Measurements from ENCODE around the gene DNLZ. TPM values are rescaled to one million over a fixed set of nuclear protein-coding genes. Genes with fewer than 3 reads are reported as not detected.

Gene DNLZ
- total and polyA plus RNA-seq, 10 of the 15 experiments (the other 5 are each of a cell fraction or from before 2014, with no cell fraction given) = 0.66 to 29.7 (median 14.7) TPM; not detected in 1

DNA sequence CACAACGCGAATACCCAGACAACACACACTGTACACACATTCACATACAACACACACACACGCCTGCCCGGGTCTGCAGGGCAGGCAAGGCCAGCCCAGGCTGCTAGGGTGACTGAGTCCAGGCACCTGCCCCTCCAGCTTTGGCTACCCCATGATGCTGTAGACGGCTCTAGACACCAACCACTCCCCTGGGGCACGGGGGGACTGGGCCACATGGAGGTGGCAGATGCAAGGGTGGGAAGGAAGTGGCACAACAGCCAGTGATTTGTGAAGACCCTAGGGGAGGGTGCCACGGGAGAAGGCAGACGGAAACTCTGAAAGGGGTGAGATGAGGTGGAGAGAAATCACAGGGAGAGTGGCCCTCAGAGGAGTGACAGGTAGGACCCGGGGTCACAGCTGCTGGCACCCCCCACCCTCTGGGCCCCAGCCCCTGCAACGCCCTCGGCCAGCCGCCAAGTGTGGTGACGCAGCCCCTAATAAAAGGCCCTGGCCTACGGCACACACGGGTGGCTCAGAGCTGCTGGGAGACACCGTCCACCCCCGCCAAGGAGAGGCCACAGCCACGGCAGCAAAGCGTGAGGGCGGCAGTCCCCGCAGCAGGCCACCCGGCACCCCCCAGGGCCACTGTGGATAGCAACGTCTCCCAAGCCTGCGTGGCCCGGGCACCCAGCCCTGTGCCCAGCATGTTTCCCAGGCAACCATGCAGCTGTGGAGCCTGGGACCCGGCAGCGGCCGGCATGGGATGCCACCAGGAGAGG, 53.1 kb downstream of the DNLZ start:
- Histone ChIP-seq H3K9ac (ENCODE audit: control insufficient read depth, insufficient read depth, low read length) (no peak overlapping the region), H3K4me2 (ENCODE audit: control insufficient read depth, insufficient read depth) (no peak overlapping the region), H3K36me3 (ENCODE audit: control insufficient read depth in 2 of 2, insufficient read depth in 2 of 2, low read length in 1 of 2) (no peaks in the 10 kb centered on the region), H3K27ac (ENCODE audit: control insufficient read depth, insufficient read depth) (no peak overlapping the region), H3K27me3 (replicated peaks in 1 of 2; ENCODE audit: control insufficient read depth in 2 of 2, insufficient read depth in 2 of 2, low read length in 1 of 2) (no peaks in the 10 kb centered on the region; a peak in 1 of 4 replicates), H3K79me2 (ENCODE audit: control insufficient read depth, insufficient read depth, low read length) (no peaks in the 10 kb centered on the region), H4K20me1 (ENCODE audit: control insufficient read depth, insufficient read depth) (no peaks in the 10 kb centered on the region), H3K4me1 (ENCODE audit: control insufficient read depth, insufficient read depth, low read length) (peaks cover 3% of the 10 kb centered on the region), H2AFZ (ENCODE audit: control insufficient read depth, low read depth, low read length) (no peak overlapping the region), H3K4me3 (no peak overlapping the region), H3K9me3 (replicated peaks; ENCODE audit: control insufficient read depth, insufficient read depth, low read length) (peaks cover 3% of the 10 kb centered on the region; the same call in 2 of the 3 replicates)
- FAIRE-seq (no peak), ATAC-seq (no peak), DNase-seq (ENCODE audit: low read depth, low spot score) (no peak)
- in situ Hi-C loops (cut with MboI) (no loop called here), intact Hi-C loops (cut with micrococcal nuclease; ENCODE audit: unreplicated experiment) (no loop called here)
- 23% methylated on average over 25 of the region's 28 CpGs for WGBS (ENCODE audit: insufficient coverage, insufficient replicate concordance, low lambda C conversion rate, missing lambda C conversion rate)
- SMC1A ChIA-PET (ENCODE audit: uncharacterized antibody, unreplicated experiment) = no interaction called here
- CTCF ChIA-PET = no interaction called here
- no TSS peak for BruUV-seq (replicated peaks)
- POLR2A ChIA-PET = no interaction called here
- RAD21 ChIA-PET (ENCODE audit: unreplicated experiment) = no interaction called here
- TF ChIP-seq TBL1XR1 (IDR thresholded peaks at IDR 0.05; ENCODE audit: low read depth, low read length) = no peak
- TF ChIP-seq, protein P1, sequence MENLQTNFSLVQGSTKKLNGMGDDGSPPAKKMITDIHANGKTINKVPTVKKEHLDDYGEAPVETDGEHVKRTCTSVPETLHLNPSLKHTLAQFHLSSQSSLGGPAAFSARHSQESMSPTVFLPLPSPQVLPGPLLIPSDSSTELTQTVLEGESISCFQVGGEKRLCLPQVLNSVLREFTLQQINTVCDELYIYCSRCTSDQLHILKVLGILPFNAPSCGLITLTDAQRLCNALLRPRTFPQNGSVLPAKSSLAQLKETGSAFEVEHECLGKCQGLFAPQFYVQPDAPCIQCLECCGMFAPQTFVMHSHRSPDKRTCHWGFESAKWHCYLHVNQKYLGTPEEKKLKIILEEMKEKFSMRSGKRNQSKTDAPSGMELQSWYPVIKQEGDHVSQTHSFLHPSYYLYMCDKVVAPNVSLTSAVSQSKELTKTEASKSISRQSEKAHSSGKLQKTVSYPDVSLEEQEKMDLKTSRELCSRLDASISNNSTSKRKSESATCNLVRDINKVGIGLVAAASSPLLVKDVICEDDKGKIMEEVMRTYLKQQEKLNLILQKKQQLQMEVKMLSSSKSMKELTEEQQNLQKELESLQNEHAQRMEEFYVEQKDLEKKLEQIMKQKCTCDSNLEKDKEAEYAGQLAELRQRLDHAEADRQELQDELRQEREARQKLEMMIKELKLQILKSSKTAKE (IDR thresholded peaks at IDR 0.05; ENCODE audit: low read depth, poor library complexity, severe bottlenecking) = no peak
- TF ChIP-seq, protein P2, sequence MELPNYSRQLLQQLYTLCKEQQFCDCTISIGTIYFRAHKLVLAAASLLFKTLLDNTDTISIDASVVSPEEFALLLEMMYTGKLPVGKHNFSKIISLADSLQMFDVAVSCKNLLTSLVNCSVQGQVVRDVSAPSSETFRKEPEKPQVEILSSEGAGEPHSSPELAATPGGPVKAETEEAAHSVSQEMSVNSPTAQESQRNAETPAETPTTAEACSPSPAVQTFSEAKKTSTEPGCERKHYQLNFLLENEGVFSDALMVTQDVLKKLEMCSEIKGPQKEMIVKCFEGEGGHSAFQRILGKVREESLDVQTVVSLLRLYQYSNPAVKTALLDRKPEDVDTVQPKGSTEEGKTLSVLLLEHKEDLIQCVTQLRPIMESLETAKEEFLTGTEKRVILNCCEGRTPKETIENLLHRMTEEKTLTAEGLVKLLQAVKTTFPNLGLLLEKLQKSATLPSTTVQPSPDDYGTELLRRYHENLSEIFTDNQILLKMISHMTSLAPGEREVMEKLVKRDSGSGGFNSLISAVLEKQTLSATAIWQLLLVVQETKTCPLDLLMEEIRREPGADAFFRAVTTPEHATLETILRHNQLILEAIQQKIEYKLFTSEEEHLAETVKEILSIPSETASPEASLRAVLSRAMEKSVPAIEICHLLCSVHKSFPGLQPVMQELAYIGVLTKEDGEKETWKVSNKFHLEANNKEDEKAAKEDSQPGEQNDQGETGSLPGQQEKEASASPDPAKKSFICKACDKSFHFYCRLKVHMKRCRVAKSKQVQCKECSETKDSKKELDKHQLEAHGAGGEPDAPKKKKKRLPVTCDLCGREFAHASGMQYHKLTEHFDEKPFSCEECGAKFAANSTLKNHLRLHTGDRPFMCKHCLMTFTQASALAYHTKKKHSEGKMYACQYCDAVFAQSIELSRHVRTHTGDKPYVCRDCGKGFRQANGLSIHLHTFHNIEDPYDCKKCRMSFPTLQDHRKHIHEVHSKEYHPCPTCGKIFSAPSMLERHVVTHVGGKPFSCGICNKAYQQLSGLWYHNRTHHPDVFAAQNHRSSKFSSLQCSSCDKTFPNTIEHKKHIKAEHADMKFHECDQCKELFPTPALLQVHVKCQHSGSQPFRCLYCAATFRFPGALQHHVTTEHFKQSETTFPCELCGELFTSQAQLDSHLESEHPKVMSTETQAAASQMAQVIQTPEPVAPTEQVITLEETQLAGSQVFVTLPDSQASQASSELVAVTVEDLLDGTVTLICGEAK (IDR thresholded peaks at IDR 0.05; ENCODE audit: borderline replicate concordance) = no peak
- no peak for TF ChIP-seq PAX8 (IDR thresholded peaks at IDR 0.05)

All from GM12878 (cell line).